DND-41 (cell line): ENCODE results near the gene EHMT1.

ENCODE experiments used
- CTCF ChIP-seq: IDR thresholded peaks from 2 replicates; pipeline ENCODE4 v1.5.1; 2012; ENCODE audit warnings: borderline replicate concordance, low read length, moderate library complexity, mild to moderate bottlenecking; ENCODE audit not compliant: poor library complexity, severe bottlenecking; ENCODE audit errors: extremely low read depth
- EZH2 ChIP-seq: IDR thresholded peaks from 3 replicates; pipeline ENCODE4 v1.6.1; 2012; ENCODE audit warnings: borderline replicate concordance, low read depth, mild to moderate bottlenecking, moderate library complexity, low read length, inconsistent platforms; ENCODE audit not compliant: severe bottlenecking

GRCh38 chr9:137574192-137574591, 44.6 kb upstream of the EHMT1 start:
- TF ChIP-seq CTCF (no peak), EZH2 (no peak)
